ENCODE data around the gene DNAAF9.
"Not testable (repeated sequence)": the region's sequence is repeated elsewhere in the genome, so short reads cannot be mapped to it uniquely, and the experiment has no call there.

GRCh38 chr20:3418161-3418560 is 10.7 kb upstream of the DNAAF9 start:
- not testable (repeated sequence) for TF ChIP-seq CTCF, EZH2phosphoT487, EZH2 (IDR thresholded peaks at IDR 0.05)

Measured in neural progenitor cell (in vitro differentiated cells).